K562 (cell line): Measurements from ENCODE around the gene HADHB. TPM values are rescaled to one million over a fixed set of nuclear protein-coding genes. Genes with fewer than 3 reads are reported as not detected.

Experiments used
- COPS2 ChIP-seq: fragments of 450-650 bp; conservative IDR thresholded peaks from 2 replicates; pipeline ENCODE4 v1.6.1; 2016; ENCODE audit warnings: mild to moderate bottlenecking, moderate library complexity
- E2F5 ChIP-seq: sonication (generic); formaldehyde crosslinking; IDR thresholded peaks from 2 replicates; pipeline ENCODE4 v1.8.0; 2022; ENCODE audit warnings: mild to moderate bottlenecking, missing genetic modification reagents
- HDGF ChIP-seq: fragments of 450-650 bp; IDR thresholded peaks from 2 replicates; pipeline ENCODE4 v1.6.1; 2016
- MED1 ChIP-seq: sonication (generic); formaldehyde crosslinking; IDR thresholded peaks from 2 replicates; pipeline ENCODE4 v1.8.1; 2023; ENCODE audit warnings: missing genetic modification reagents, borderline replicate concordance
- MLLT1 ChIP-seq, 2 experiments: fragments of 450-650 bp; IDR thresholded peaks; 2 replicates each; pipeline ENCODE4 v1.6.1; 2016
- NR2F6 ChIP-seq: fragments of 450-650 bp; formaldehyde crosslinking; IDR thresholded peaks from 2 replicates; pipeline ENCODE4 v1.4.0; 2020; ENCODE audit warnings: mild to moderate bottlenecking
- RBM25 ChIP-seq: fragments of 200-400 bp; formaldehyde crosslinking; IDR thresholded peaks from 2 replicates; pipeline ENCODE4 v1.6.1; 2018; ENCODE audit warnings: low read length, low read depth, moderate library complexity; ENCODE audit not compliant: severe bottlenecking
- RBM39 ChIP-seq: fragments of 200-400 bp; formaldehyde crosslinking; optimal IDR thresholded peaks from 2 replicates; pipeline ENCODE3; 2018; ENCODE audit warnings: low read depth, low read length
- RFX1 ChIP-seq: fragments of 450-650 bp; IDR thresholded peaks from 2 replicates; pipeline ENCODE4 v1.6.1; 2016; ENCODE audit warnings: mild to moderate bottlenecking, moderate library complexity
- SETDB1 ChIP-seq: IDR thresholded peaks from one replicate; pipeline ENCODE4 v1.6.1; 2012; ENCODE audit warnings: low read length, control low read depth, inconsistent platforms
- SIN3B ChIP-seq: fragments of 450-650 bp; IDR thresholded peaks from 2 replicates; pipeline ENCODE4 v1.6.1; 2017; ENCODE audit warnings: low read depth, mild to moderate bottlenecking, moderate library complexity
- SRSF9 ChIP-seq: fragments of 200-400 bp; formaldehyde crosslinking; IDR thresholded peaks from 2 replicates; pipeline ENCODE4 v1.6.1; 2017; ENCODE audit warnings: low read depth, low read length, borderline replicate concordance
- TAL1 ChIP-seq: fragments of 450-650 bp; IDR thresholded peaks from 2 replicates; pipeline ENCODE4 v1.6.1; 2016; ENCODE audit warnings: mild to moderate bottlenecking
- TCF7L2 ChIP-seq: fragments of 150-350 bp; IDR thresholded peaks from 2 replicates; pipeline ENCODE4 v1.6.1; 2016; ENCODE audit warnings: low read depth, mild to moderate bottlenecking, low read length, moderate library complexity
- TCFL5 ChIP-seq: fragments of 250-450 bp; sonication (Bioruptor Pico); conservative IDR thresholded peaks from 2 replicates; pipeline ENCODE4 v1.6.1; 2021; ENCODE audit warnings: mild to moderate bottlenecking, moderate library complexity, matching md5 sums
- ZNF217 ChIP-seq: sonication (generic); formaldehyde crosslinking; IDR thresholded peaks from 2 replicates; pipeline ENCODE4 v1.8.0; 2022; ENCODE audit warnings: mild to moderate bottlenecking, missing genetic modification reagents
- ZNF3 ChIP-seq: fragments of 250-450 bp; sonication (Bioruptor Pico); IDR thresholded peaks from 2 replicates; pipeline ENCODE4 v1.5.0; 2021; ENCODE audit warnings: mild to moderate bottlenecking, moderate library complexity
- ZNF780A ChIP-seq: fragments of 250-450 bp; sonication (Bioruptor Pico); IDR thresholded peaks from 2 replicates; pipeline ENCODE4 v1.5.0; 2021; ENCODE audit warnings: mild to moderate bottlenecking
- ZSCAN29 ChIP-seq: fragments of 450-650 bp; IDR thresholded peaks from 2 replicates; pipeline ENCODE4 v1.6.1; 2017
- polyA plus RNA-seq, 8 experiments: library from polyadenylated mRNA; depleted of rRNA in 4 of 8; stranded (reverse) in 5 of 8; unstranded in 3 of 8; fragments of >200 nt; fragmentation: Nextera tagmentation in 2 of 8; fragmentation: Illumina TruSeq in 1 of 8; extraction: Ambion mirVana in 2 of 8; extraction: Trizol in 1 of 8; gene quantifications; 2 replicates each; pipeline versions ENCODE4 v1.2.1 to v1.2.3, GENCODE V29; 2011 to 2014; ENCODE audit warnings: inconsistent platforms in 1 of 8, missing spikeins in 1 of 8
- total RNA-seq, 7 experiments: library from RNA; depleted of rRNA in 6 of 7; stranded (reverse); fragments of >200 nt in 6 of 7; fragmentation: Illumina TruSeq in 2 of 7; extraction: Trizol in 2 of 7; gene quantifications; 2 replicates each; pipeline versions ENCODE4 v1.2.1 to v1.2.3, GENCODE V29; 2011 to 2021; ENCODE audit warnings: low replicate concordance in 1 of 7
- TF ChIP-seq, protein P1 (sequence below): fragments of 450-650 bp; formaldehyde crosslinking; IDR thresholded peaks from 2 replicates; pipeline ENCODE4 v1.4.0; 2022; ENCODE audit warnings: missing genetic modification characterization
- TF ChIP-seq, protein P2 (sequence below): sonication (generic); formaldehyde crosslinking; IDR thresholded peaks from 2 replicates; pipeline ENCODE4 v1.8.1; 2023; ENCODE audit warnings: mild to moderate bottlenecking, missing genetic modification reagents
- TF ChIP-seq, protein P3 (sequence below): fragments of 200-800 bp; sonication (Bioruptor generic); IDR thresholded peaks from 2 replicates; pipeline ENCODE4 v1.6.1; 2016; ENCODE audit warnings: missing genetic modification characterization, missing compliant biosample characterization

HADHB gene
- total and polyA plus RNA-seq, 9 of the 15 experiments (the other 6 are each of a cell fraction or from before 2014, with no cell fraction given): 67.3 to 199 (median 100) TPM

- TF ChIP-seq TCFL5 (CRISPR knock-in tag) (no peak), SIN3B (no peak), NR2F6 (CRISPR knock-in tag) (no peak), RBM39 (peak; percentile 16), E2F5 (CRISPR knock-in tag) (no peak), COPS2 (no peak), RFX1 (no peak), ZNF3 (CRISPR knock-in tag) (no peak), ZSCAN29 (no peak), ZNF780A (no peak), TCF7L2 (no peak), RBM25 (no peak), ZNF217 (CRISPR knock-in tag) (no peak), SRSF9 (no peak), MED1 (CRISPR knock-in tag) (no peak), MLLT1 (IDR thresholded peaks at IDR 0.05) (peak; percentile 70 to 75; a peak in 2 of 4 replicates), TAL1 (no peak), HDGF (0 out of 2 replicates have a peak, but pooled peaks have one; percentile 59), SETDB1 (peak; percentile 31)
- TF ChIP-seq, protein P1, sequence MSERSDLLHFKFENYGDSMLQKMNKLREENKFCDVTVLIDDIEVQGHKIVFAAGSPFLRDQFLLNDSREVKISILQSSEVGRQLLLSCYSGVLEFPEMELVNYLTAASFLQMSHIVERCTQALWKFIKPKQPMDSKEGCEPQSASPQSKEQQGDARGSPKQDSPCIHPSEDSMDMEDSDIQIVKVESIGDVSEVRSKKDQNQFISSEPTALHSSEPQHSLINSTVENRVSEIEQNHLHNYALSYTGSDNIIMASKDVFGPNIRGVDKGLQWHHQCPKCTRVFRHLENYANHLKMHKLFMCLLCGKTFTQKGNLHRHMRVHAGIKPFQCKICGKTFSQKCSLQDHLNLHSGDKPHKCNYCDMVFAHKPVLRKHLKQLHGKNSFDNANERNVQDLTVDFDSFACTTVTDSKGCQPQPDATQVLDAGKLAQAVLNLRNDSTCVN (CRISPR knock-in tag): no peak
- TF ChIP-seq, protein P2, sequence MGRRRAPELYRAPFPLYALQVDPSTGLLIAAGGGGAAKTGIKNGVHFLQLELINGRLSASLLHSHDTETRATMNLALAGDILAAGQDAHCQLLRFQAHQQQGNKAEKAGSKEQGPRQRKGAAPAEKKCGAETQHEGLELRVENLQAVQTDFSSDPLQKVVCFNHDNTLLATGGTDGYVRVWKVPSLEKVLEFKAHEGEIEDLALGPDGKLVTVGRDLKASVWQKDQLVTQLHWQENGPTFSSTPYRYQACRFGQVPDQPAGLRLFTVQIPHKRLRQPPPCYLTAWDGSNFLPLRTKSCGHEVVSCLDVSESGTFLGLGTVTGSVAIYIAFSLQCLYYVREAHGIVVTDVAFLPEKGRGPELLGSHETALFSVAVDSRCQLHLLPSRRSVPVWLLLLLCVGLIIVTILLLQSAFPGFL (CRISPR knock-in tag): no peak
- TF ChIP-seq, protein P3, sequence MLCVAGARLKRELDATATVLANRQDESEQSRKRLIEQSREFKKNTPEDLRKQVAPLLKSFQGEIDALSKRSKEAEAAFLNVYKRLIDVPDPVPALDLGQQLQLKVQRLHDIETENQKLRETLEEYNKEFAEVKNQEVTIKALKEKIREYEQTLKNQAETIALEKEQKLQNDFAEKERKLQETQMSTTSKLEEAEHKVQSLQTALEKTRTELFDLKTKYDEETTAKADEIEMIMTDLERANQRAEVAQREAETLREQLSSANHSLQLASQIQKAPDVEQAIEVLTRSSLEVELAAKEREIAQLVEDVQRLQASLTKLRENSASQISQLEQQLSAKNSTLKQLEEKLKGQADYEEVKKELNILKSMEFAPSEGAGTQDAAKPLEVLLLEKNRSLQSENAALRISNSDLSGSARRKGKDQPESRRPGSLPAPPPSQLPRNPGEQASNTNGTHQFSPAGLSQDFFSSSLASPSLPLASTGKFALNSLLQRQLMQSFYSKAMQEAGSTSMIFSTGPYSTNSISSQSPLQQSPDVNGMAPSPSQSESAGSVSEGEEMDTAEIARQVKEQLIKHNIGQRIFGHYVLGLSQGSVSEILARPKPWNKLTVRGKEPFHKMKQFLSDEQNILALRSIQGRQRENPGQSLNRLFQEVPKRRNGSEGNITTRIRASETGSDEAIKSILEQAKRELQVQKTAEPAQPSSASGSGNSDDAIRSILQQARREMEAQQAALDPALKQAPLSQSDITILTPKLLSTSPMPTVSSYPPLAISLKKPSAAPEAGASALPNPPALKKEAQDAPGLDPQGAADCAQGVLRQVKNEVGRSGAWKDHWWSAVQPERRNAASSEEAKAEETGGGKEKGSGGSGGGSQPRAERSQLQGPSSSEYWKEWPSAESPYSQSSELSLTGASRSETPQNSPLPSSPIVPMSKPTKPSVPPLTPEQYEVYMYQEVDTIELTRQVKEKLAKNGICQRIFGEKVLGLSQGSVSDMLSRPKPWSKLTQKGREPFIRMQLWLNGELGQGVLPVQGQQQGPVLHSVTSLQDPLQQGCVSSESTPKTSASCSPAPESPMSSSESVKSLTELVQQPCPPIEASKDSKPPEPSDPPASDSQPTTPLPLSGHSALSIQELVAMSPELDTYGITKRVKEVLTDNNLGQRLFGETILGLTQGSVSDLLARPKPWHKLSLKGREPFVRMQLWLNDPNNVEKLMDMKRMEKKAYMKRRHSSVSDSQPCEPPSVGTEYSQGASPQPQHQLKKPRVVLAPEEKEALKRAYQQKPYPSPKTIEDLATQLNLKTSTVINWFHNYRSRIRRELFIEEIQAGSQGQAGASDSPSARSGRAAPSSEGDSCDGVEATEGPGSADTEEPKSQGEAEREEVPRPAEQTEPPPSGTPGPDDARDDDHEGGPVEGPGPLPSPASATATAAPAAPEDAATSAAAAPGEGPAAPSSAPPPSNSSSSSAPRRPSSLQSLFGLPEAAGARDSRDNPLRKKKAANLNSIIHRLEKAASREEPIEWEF: no peak
Measured at GRCh38 chr2:26245231-26245732, 543 bp downstream of the HADHB start (continued).
